ENCODE measurements around the gene NAA80. TPM values are rescaled to one million over a fixed set of nuclear protein-coding genes. Genes with fewer than 3 reads are reported as not detected.

NAA80 gene
- total and polyA plus RNA-seq, 2 of the 13 experiments (the other 11 are each of a cell fraction or from before 2014, with no cell fraction given) = 3.4 to 8.7 TPM

DNA sequence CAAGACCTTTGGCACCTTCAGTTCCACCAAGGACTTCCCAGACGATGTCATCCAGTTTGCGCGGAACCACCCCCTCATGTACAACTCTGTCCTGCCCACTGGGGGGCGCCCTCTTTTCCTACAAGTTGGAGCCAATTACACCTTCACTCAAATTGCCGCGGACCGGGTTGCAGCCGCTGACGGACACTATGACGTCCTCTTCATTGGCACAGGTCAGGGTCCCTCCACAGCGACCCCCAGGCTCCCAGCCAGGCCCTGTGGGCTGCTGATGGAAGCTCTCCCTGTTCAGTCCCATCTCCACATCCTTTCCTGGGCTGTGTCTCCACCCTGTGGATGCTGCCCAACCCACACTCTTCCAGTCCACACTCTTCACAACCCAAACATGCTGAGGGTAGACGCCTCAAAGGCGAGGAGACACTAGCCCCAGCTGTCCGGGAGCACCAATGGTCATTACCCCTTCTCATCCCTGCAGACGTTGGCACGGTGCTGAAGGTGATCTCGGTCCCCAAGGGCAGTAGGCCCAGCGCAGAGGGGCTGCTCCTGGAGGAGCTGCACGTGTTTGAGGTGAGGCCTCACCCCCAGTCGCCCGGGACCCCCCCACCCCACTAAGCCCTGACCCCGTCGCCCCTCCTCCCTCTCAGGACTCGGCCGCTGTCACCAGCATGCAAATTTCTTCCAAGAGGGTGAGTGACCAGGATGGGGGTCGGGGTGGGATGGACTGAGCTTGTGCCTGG is 24.7 kb downstream of the NAA80 start (continued):
- TF ChIP-seq, protein P1, sequence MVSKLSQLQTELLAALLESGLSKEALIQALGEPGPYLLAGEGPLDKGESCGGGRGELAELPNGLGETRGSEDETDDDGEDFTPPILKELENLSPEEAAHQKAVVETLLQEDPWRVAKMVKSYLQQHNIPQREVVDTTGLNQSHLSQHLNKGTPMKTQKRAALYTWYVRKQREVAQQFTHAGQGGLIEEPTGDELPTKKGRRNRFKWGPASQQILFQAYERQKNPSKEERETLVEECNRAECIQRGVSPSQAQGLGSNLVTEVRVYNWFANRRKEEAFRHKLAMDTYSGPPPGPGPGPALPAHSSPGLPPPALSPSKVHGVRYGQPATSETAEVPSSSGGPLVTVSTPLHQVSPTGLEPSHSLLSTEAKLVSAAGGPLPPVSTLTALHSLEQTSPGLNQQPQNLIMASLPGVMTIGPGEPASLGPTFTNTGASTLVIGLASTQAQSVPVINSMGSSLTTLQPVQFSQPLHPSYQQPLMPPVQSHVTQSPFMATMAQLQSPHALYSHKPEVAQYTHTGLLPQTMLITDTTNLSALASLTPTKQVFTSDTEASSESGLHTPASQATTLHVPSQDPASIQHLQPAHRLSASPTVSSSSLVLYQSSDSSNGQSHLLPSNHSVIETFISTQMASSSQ (IDR thresholded peaks at IDR 0.05; ENCODE audit: low read depth) = no peak
- TF ChIP-seq, protein P1 (CRISPR knock-in tag; IDR thresholded peaks at IDR 0.05; ENCODE audit: borderline replicate concordance) = no peak
- TF ChIP-seq SAFB2 (CRISPR knock-in tag; IDR thresholded peaks at IDR 0.05; ENCODE audit: borderline replicate concordance, low read depth) (no peak), ZBTB39 (CRISPR knock-in tag; IDR thresholded peaks at IDR 0.05) (no peak), HOXA3 (CRISPR knock-in tag; IDR thresholded peaks at IDR 0.05) (peak; percentile 53; the same call in 1 of the 2 replicates), MAF1 (CRISPR knock-in tag; IDR thresholded peaks at IDR 0.05; ENCODE audit: borderline replicate concordance) (no peak), ATF1 (CRISPR knock-in tag; IDR thresholded peaks at IDR 0.05) (no peak), HNF4G (IDR thresholded peaks at IDR 0.05; ENCODE audit: borderline replicate concordance, low read depth, low read length) (0 out of 2 replicates have a peak, but pooled peaks have one; percentile 15), HNF4G (CRISPR knock-in tag; IDR thresholded peaks at IDR 0.05; ENCODE audit: borderline replicate concordance, low read depth) (no peak), CREB1 (IDR thresholded peaks at IDR 0.05) (no peak), CREB1 (CRISPR knock-in tag; IDR thresholded peaks at IDR 0.05) (no peak), RAD21 (CRISPR knock-in tag; IDR thresholded peaks at IDR 0.05) (peak; percentile 50)
- TF ChIP-seq, protein P2, sequence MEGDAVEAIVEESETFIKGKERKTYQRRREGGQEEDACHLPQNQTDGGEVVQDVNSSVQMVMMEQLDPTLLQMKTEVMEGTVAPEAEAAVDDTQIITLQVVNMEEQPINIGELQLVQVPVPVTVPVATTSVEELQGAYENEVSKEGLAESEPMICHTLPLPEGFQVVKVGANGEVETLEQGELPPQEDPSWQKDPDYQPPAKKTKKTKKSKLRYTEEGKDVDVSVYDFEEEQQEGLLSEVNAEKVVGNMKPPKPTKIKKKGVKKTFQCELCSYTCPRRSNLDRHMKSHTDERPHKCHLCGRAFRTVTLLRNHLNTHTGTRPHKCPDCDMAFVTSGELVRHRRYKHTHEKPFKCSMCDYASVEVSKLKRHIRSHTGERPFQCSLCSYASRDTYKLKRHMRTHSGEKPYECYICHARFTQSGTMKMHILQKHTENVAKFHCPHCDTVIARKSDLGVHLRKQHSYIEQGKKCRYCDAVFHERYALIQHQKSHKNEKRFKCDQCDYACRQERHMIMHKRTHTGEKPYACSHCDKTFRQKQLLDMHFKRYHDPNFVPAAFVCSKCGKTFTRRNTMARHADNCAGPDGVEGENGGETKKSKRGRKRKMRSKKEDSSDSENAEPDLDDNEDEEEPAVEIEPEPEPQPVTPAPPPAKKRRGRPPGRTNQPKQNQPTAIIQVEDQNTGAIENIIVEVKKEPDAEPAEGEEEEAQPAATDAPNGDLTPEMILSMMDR (CRISPR knock-in tag; IDR thresholded peaks at IDR 0.05) = peak; percentile 66
- TF ChIP-seq, protein P3, sequence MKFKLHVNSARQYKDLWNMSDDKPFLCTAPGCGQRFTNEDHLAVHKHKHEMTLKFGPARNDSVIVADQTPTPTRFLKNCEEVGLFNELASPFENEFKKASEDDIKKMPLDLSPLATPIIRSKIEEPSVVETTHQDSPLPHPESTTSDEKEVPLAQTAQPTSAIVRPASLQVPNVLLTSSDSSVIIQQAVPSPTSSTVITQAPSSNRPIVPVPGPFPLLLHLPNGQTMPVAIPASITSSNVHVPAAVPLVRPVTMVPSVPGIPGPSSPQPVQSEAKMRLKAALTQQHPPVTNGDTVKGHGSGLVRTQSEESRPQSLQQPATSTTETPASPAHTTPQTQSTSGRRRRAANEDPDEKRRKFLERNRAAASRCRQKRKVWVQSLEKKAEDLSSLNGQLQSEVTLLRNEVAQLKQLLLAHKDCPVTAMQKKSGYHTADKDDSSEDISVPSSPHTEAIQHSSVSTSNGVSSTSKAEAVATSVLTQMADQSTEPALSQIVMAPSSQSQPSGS (CRISPR knock-in tag; IDR thresholded peaks at IDR 0.05) = peak; percentile 46; the same call in 1 of the 2 replicates
- TF ChIP-seq, protein P4, sequence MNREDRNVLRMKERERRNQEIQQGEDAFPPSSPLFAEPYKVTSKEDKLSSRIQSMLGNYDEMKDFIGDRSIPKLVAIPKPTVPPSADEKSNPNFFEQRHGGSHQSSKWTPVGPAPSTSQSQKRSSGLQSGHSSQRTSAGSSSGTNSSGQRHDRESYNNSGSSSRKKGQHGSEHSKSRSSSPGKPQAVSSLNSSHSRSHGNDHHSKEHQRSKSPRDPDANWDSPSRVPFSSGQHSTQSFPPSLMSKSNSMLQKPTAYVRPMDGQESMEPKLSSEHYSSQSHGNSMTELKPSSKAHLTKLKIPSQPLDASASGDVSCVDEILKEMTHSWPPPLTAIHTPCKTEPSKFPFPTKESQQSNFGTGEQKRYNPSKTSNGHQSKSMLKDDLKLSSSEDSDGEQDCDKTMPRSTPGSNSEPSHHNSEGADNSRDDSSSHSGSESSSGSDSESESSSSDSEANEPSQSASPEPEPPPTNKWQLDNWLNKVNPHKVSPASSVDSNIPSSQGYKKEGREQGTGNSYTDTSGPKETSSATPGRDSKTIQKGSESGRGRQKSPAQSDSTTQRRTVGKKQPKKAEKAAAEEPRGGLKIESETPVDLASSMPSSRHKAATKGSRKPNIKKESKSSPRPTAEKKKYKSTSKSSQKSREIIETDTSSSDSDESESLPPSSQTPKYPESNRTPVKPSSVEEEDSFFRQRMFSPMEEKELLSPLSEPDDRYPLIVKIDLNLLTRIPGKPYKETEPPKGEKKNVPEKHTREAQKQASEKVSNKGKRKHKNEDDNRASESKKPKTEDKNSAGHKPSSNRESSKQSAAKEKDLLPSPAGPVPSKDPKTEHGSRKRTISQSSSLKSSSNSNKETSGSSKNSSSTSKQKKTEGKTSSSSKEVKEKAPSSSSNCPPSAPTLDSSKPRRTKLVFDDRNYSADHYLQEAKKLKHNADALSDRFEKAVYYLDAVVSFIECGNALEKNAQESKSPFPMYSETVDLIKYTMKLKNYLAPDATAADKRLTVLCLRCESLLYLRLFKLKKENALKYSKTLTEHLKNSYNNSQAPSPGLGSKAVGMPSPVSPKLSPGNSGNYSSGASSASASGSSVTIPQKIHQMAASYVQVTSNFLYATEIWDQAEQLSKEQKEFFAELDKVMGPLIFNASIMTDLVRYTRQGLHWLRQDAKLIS (CRISPR knock-in tag; IDR thresholded peaks at IDR 0.05) = no peak
